B cell (primary cell): ENCODE results near the gene PCGF2. TPM values are rescaled to one million over a fixed set of nuclear protein-coding genes. Genes with fewer than 3 reads are reported as not detected.

Experiments
- ATAC-seq: fragments of 200-7000 bp; cut with Tn5 transposase; one replicate; pipeline ENCODE4 v1.10.0; 2021; ENCODE audit warnings: low read depth, mild to moderate bottlenecking, moderate number of reproducible peaks, moderate library complexity
- CTCF ChIA-PET: fragments of 350-600 bp; sonication (Branson Sonifier 250); formaldehyde crosslinking; loops from one replicate; lab custom pipeline; 2021; ENCODE audit warnings: antibody characterized with exemption, inconsistent platforms; lab: Charles Lee
- POLR2A ChIA-PET: fragments of 350-600 bp; sonication (Branson Sonifier 250); formaldehyde crosslinking; loops from one replicate; lab custom pipeline; 2021; ENCODE audit warnings: antibody characterized with exemption; lab: Charles Lee
- DNase-seq: peaks from one replicate; pipeline ENCODE4 v3.0.0; 2013
- H2AFZ ChIP-seq: 2 replicates; pipeline ENCODE4 v1.6.1; 2012; ENCODE audit warnings: mild to moderate bottlenecking, low read depth, low read length; ENCODE audit not compliant: insufficient read depth, poor library complexity, severe bottlenecking
- H3K27ac ChIP-seq, 2 donors: 1 replicate in 1 of 2; 2 replicates in 1 of 2; pipeline ENCODE4 v1.5.1; 2012 to 2013; ENCODE audit warnings: low read length in 2 of 2, mild to moderate bottlenecking in 2 of 2, moderate library complexity in 1 of 2
- H3K27me3 ChIP-seq, 4 experiments: fragments of 200-600 bp in 1 of 4; sonication (generic) in 1 of 4; replicated peaks in 1 of 4; 1 replicate in 2 of 4; 2 replicates in 2 of 4; pipeline versions ENCODE4 v1.6.1 to v1.7.0; 2013 to 2016; ENCODE audit warnings: low read length in 3 of 4, mild to moderate bottlenecking in 2 of 4, mixed read lengths in 1 of 4, moderate library complexity in 1 of 4; ENCODE audit not compliant: insufficient read depth in 4 of 4, control insufficient read depth in 3 of 4; ENCODE audit errors: control extremely low read depth in 1 of 4
- H3K36me3 ChIP-seq, 2 experiments: replicated peaks in 1 of 2; 1 replicate in 1 of 2; 2 replicates in 1 of 2; pipeline versions ENCODE4 v1.6.1 to v1.7.1; 2013; ENCODE audit warnings: low read length in 1 of 2; ENCODE audit not compliant: insufficient read depth in 2 of 2, control insufficient read depth in 1 of 2; ENCODE audit errors: control extremely low read depth in 1 of 2, extremely low read depth in 1 of 2
- H3K4me1 ChIP-seq, 2 donors: fragments of 200-600 bp in 1 of 2; sonication (generic) in 1 of 2; 1 replicate in 1 of 2; 2 replicates in 1 of 2; pipeline versions ENCODE4 v1.5.1 to v1.6.1; 2013 to 2017; ENCODE audit warnings: low read length in 2 of 2; ENCODE audit not compliant: control insufficient read depth in 2 of 2, insufficient read depth in 2 of 2
- H3K4me2 ChIP-seq: replicated peaks from 2 replicates; pipeline ENCODE3; 2012; ENCODE audit warnings: mild to moderate bottlenecking, low read depth, low read length; ENCODE audit not compliant: poor library complexity, severe bottlenecking
- H3K4me3 ChIP-seq, 5 experiments: fragments of 200-600 bp in 1 of 5; sonication (generic) in 1 of 5; 1 replicate in 3 of 5; 2 replicates in 2 of 5; pipeline versions ENCODE4 v1.5.1 to v1.7.0; 2011 to 2016; ENCODE audit warnings: low read length in 4 of 5, mild to moderate bottlenecking in 4 of 5, low read depth in 2 of 5, control low read depth in 1 of 5, moderate library complexity in 1 of 5; ENCODE audit not compliant: insufficient read depth in 1 of 5; ENCODE audit errors: control extremely low read depth in 1 of 5, extremely low read depth in 1 of 5
- H3K79me2 ChIP-seq: fragments of 200-600 bp; sonication (generic); one replicate; pipeline ENCODE4 v1.6.0; 2016; ENCODE audit warnings: low read length; ENCODE audit not compliant: control insufficient read depth, insufficient read depth
- H3K9ac ChIP-seq: fragments of 200-600 bp; sonication (generic); 2 replicates; pipeline ENCODE4 v1.6.1; 2017; ENCODE audit warnings: mild to moderate bottlenecking, low read length, moderate library complexity
- H3K9me3 ChIP-seq, 3 donors: one replicate each; pipeline versions ENCODE4 v1.6.1 to v1.7.1; 2013; ENCODE audit warnings: low read length in 2 of 3; ENCODE audit not compliant: control insufficient read depth in 2 of 3, insufficient read depth in 1 of 3; ENCODE audit errors: control extremely low read depth in 1 of 3
- H4K20me1 ChIP-seq: 2 replicates; pipeline ENCODE4 v1.6.0; 2012; ENCODE audit warnings: mild to moderate bottlenecking, low read length; ENCODE audit not compliant: insufficient read depth, control insufficient read depth, poor library complexity, severe bottlenecking
- H3K27ac Mint-ChIP-seq: one replicate; pipeline ENCODE4 v1.8.0; 2021; ENCODE audit warnings: mixed read lengths
- H3K27me3 Mint-ChIP-seq: one replicate; pipeline ENCODE4 v1.8.0; 2021; ENCODE audit warnings: mixed read lengths
- H3K4me1 Mint-ChIP-seq: one replicate; pipeline ENCODE4 v1.8.0; 2021; ENCODE audit warnings: mixed read lengths
- H3K4me3 Mint-ChIP-seq: one replicate; pipeline ENCODE4 v1.8.0; 2021; ENCODE audit warnings: mixed read lengths
- H3K9me3 Mint-ChIP-seq: one replicate; pipeline ENCODE4 v1.8.0; 2022; ENCODE audit warnings: mixed read lengths; ENCODE audit not compliant: insufficient read depth
- CTCF ChIP-seq: fragments of 200-600 bp; IDR thresholded peaks from one replicate; pipeline ENCODE4 v1.8.0; 2022; ENCODE audit warnings: antibody characterized with exemption, mild to moderate bottlenecking
- EZH2 ChIP-seq: IDR thresholded peaks from 2 replicates; pipeline ENCODE4 v1.6.1; 2012; ENCODE audit warnings: borderline replicate concordance, low read depth, mild to moderate bottlenecking, moderate library complexity, low read length; ENCODE audit not compliant: insufficient read depth, poor library complexity, severe bottlenecking
- WGBS: methylation state at CpG from one replicate; pipeline ENCODE4 v1.1.5; 2013; ENCODE audit warnings: missing lambda C conversion rate; ENCODE audit not compliant: insufficient coverage; 5-methylcytosine and 5-hydroxymethylcytosine counted together
- intact Hi-C: fragments of 100-400 bp; cut with micrococcal nuclease; formaldehyde crosslinking; loops from one replicate; pipeline ENCODE4 v1.10.0; 2022
- polyA plus RNA-seq: library from polyadenylated mRNA; depleted of rRNA; stranded (reverse); fragments of >200 nt; gene quantifications from 2 replicates; pipeline ENCODE4 v1.2.3, GENCODE V29; 2012
- total RNA-seq, 2 donors: library from RNA; stranded (reverse); fragments of 120-200 nt in 1 of 2; gene quantifications; 1 replicate in 1 of 2; 2 replicates in 1 of 2; pipeline versions ENCODE4 v1.2.3 to v1.2.4, GENCODE V29; 2013 to 2022

PCGF2 gene
- total and polyA plus RNA-seq, 2 donors (not counting 1 experiment from before 2014, with no cell fraction given): 0.04 TPM; not detected in 1

- 0% methylated on average over 44 of the region's 44 CpGs for WGBS
- Mint-ChIP-seq H3K4me1 (peaks cover 48% of the 10 kb centered on the region), H3K27ac (peak overlapping the region; percentile 93), H3K9me3 (no peaks in the 10 kb centered on the region), H3K4me3 (peak overlapping the region; percentile 94), H3K27me3 (peaks cover 22% of the 10 kb centered on the region)
- peaks cover 43% of the 10 kb centered on the region for H3K79me2 ChIP-seq
- intact Hi-C loops: loop anchor here (1.0 to 5.0 kb wide), 9 partner anchors 22 to 402 kb away; partner anchors contain the start of genes CISD3, CWC25, LASP1 and RPL23
- H3K36me3 ChIP-seq: peaks cover 0 to 19% of the 10 kb centered on the region in 2 experiments
- peak overlapping the region; percentile 88 to 95 for H3K27ac ChIP-seq
- ATAC-seq (peak; percentile 19), DNase-seq (peak; percentile 91)
- peaks cover 0 to 41% (median 25%) of the 10 kb centered on the region in 4 experiments for H3K27me3 ChIP-seq
- H3K4me3 ChIP-seq: peak overlapping the region; percentile 61 to 100 (median 95)
- ChIA-PET POLR2A (interaction anchor here (0.5 to 1.5 kb wide), 12 partner anchors 11 to 1008 kb away, joined by 3 to 10 read pairs (median 4); partner anchors contain the start of genes CISD3, CWC25, MLLT6 and PIP4K2B), CTCF (interaction anchor here (0.6 to 2.6 kb wide), 11 partner anchors 17 to 402 kb away, joined by 3 to 10 read pairs (median 4); partner anchors contain the start of genes CISD3 and LASP1)
- TF ChIP-seq CTCF: no peak
- TF ChIP-seq EZH2: no peak
- H3K9ac ChIP-seq: peak overlapping the region; percentile 96
- H2AFZ ChIP-seq: peak overlapping the region; percentile 98
- H3K4me2 ChIP-seq: peak overlapping the region; percentile 79
- peaks cover 42% of the 10 kb centered on the region for H4K20me1 ChIP-seq
- peaks cover 54 to 64% of the 10 kb centered on the region in 2 donors for H3K4me1 ChIP-seq
- H3K9me3 ChIP-seq: peaks cover 0 to 9% (median 0%) of the 10 kb centered on the region in 3 donors
Observed at GRCh38 chr17:38751808-38752307, 3.7 kb upstream of the PCGF2 start.
